Measurements from ENCODE around the gene KRT83. TPM values are rescaled to one million over a fixed set of nuclear protein-coding genes. Genes with fewer than 3 reads are reported as not detected.
"Not testable (repeated sequence)": the region's sequence is repeated elsewhere in the genome, so short reads cannot be mapped to it uniquely, and the experiment has no call there.

KRT83 gene
- polyA plus RNA-seq, 3 donors = not detected

GRCh38 chr12:52310622-52311284, 10.4 kb downstream of the KRT83 start:
- no peak for DNase-seq

DNA sequence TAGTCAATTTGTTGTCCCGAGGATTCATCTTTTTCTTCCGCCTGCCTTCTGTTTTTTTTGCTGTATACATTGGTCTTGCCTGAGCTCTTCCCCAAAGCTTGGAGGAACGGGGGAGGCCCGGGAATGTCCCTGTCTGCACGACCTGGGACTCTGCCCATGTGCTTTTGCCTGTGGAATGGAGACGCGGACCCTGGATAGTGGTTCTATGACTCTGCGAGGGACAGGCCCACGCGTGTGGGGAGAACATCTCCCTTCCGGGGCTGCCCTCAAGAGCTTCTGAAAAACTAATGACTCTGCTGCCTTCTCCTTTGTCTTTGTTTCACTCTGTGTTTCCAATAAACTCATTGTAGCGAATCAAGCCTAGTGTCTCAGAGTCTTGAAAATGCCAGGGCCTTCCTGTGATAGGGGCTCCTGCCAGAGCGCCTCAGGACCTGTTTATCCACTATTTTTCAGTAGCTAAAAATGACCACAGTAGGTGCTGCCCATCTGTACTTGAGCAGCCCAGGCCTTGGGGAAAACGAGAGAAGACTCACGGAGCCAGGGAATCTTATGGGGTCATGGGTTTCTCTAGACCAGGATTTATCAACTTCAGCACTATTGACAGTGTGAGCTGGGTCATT, 12.3 kb downstream of the KRT83 start:
- DNase-seq = no peak

DNA sequence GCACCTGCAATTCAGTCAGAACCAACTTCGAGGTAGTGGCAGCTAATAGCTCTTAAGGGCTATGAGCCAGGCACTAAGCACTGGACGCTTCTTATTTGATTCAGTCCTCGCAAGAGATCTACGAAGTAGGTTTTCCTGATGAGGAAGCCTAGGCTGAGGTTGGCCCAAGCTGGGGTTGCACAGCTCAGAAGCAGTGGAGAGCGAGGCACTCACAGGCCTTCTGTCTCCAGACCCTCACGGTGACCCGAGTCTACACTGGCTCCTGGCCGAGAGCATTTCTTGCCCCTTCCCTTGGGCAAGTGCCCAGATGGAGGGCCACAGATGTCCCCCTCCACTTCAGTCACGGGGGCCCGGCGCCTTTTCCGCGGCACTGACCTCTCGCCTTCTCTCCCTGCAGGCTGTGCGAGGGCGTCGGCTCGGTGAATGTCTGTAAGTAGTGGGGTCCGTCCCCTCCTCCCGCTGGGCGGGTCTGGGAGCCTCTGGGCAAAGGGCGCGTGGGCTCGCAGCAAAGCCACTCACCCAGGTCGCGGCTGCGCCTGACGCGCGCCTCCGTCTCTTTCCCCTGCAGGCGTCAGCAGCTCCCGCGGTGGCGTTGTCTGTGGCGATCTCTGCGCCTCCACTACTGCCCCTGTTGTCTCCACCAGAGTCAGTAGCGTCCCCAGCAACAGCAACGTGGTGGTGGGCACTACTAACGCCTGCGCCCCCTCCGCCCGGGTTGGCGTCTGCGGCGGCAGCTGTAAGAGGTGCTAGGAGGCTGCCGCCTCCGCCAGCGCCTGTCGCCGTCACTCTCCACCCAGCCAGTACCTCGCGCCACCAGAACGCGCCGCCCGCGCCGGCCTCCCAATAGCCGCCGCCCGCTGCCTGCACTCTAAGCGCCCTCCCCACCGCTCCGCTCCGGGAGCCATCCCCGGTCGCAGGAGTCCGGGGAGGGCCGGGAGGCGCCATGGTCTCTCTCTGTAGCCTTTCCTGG, 13.1 kb downstream of the KRT83 start:
- DNase-seq = peak; percentile 69

DNA sequence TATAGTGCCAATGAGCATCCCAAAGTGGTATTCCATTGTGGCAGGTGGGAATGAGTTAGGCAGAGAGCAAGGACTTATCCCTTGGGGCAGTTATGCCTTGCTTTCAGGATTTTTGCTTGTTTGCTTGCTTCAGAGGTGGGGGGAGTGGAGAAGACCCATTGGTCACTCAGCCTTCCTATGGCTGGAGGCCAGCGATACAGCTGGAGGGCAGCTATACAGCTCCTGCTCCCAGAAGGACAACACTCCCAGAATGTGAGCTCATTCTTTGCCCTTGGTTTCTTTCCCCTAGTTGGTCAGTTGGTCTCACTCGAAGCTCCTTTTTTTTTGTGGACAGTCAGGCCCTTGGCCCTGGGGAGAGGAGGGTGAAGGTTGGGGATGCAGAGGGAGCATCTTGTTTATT, 14.5 kb downstream of the KRT83 start:
- no peak for DNase-seq

DNA sequence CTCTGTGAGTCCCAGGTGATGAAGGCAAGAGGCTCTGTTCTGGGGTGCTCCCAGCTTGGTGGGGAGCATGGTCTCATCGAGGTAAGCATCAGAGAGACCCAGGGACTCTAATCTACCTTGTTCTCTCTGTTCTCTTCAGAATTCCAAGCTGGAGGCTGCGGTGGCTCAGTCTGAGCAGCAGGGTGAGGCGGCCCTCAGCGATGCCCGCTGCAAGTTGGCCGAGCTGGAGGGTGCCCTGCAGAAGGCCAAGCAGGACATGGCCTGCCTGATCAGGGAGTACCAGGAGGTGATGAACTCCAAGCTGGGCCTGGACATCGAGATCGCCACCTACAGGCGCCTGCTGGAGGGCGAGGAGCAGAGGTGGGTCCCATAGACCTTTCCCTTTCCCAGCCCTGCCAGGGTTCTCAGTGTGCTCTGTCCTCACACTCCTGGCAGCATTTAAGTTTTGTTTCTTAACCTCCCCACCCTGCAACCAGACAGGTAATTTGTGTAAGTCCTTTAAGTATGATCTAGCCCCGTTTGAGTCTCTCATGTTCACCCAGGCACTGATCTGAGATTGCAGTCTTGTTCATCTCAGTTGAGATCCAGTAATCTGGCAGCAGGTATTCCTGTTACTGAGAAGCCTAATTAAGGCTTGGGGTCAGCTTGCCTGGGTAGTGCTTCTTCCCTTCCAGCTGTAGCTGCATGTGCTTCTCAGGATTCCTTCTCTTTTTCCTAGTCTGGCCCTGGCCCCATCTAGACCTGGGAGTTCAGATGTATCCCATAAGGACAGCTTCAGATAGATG, 15.1 kb downstream of the KRT83 start:
- DNase-seq = no peak

DNA sequence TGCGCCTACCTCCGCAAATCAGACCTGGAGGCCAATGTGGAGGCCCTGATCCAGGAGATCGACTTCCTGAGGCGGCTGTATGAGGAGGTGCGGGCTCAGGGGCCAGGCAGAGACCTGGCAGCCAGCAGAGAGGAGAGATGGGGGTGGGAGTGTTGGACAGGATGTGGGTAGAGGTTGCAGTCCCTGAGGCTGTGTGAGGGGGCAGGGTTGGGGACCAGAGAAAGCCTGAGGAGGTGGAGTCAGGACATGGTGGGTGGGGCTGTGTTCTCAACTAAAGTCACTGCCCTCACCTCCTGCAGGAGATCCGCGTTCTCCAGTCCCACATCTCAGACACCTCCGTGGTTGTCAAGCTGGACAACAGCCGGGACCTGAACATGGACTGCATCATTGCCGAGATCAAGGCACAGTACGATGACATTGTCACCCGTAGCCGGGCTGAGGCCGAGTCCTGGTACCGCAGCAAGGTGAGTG, 16.2 kb downstream of the KRT83 start:
- not testable (repeated sequence) for DNase-seq

DNA sequence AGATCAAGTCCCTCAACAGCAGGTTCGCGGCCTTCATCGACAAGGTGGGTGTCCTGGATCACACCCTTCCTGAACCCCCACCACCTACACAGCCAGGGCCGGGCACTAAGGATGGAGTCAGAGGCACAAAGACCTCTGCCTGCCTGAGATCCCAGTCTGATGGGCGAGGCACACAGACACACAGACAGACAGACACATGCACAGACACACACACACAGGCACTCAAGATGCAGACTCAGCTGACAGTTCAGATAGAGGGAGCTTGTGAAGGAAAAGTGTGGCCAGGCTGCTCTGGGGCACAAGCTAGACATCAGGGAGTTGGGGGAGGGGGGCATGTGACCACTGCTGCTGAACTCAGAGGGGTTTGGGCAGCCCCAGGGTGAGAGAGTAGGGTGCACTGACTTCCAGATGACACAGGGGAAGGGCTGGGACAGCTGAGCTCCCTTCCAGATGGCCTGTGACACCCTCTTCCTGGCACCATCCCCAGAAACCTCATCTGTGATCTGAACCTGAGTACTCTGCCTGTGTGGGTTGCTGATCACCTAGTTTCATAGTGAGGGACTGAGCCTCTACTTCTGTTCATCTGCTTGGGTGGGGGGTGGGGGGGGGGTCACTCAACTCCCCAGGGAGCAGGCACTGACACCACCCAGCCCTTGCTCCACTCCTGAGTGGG, 18.8 kb downstream of the KRT83 start:
- not testable (repeated sequence) for DNase-seq

DNA sequence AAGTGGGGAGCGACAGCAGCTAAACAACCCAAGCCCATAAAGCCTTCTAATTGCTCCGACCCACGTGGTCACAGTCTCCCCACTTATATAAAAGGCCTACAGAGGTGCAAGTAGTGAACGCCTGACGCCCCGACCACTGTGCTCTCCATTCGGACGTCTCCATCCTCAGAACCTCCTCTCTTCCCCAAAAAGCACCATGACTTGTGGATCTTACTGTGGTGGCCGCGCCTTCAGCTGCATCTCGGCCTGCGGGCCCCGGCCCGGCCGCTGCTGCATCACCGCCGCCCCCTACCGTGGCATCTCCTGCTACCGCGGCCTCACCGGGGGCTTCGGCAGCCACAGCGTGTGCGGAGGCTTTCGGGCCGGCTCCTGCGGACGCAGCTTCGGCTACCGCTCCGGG, 19.5 kb downstream of the KRT83 start:
- not testable (repeated sequence) for DNase-seq

DNA sequence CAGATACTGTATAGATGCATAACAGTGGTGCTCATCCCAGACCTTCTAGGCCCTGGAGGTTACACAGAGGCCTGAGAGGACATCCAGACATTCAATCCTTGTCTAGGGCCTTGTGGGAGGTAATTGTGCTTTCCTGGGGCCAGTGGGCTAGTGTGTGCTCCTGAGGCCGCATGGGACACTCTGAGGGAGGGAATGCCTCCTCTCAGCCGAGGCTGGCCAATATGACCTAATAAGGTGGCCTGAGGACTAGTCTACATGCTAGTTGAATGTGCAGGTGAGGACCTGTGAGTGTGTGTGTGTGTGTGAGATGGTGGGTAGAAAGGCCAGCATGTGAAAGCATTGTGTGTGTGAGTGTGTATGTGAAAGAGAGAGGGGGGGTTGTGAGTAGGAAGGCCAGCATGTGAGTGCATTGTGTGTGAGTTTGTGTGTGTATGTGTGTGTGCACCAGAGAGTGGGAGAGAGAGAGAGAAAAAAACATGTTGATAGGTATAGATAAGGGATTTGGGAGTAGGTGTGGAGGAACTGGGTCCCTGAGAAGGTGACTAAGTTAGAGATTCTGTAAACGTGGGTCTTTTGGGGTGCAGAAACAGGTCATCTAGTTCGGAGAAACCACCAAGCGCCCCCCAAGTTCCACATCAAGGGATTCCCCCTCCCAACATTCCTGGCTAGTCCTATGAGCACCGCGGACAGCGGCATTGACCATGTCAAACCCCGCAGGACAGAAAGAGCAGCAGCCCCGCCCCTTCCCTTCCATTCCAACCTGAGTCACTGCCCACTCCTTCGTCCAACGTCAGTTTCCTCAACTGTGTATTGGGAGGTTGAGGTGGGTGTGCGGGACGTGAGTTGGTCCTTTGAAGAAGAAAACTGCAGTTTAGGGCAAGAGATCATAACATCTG, 20.2 kb downstream of the KRT83 start:
- DNase-seq = no peak

GRCh38 chr12:52298677-52299190, 22.5 kb downstream of the KRT83 start:
- no peak for DNase-seq

DNA sequence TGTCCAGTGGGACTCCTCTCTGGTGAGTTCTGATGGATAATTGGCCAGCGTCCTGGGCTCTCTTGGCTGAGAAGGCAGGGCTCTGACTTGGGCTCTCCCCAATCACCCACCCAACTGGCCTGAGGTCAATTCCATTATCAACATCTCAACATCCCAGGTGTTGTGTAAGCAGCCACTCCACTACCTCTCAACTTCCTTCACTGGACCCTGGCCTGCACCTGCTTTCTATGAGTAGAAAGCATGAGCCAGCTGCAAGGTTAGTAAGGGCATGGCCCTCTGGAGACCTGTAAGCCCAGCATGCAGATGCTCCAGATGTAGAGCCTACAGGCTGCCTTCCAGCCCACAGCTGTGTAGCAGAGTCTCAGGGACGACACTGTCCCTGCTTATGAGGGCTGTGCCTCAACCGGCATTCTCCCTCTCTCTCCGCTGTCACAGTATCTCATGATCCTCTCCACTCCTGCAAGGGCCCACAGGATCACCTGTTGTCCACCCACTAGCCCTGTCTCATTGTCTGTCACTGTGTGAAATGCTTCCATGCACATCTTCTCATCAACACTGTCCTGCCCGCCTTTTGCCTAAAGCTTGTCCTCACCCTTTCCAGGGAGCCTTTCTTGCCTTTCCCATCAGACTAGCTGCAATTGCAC, 24.5 kb downstream of the KRT83 start:
- DNase-seq = no peak

GRCh38 chr12:52295663-52296062, 25.5 kb downstream of the KRT83 start:
- DNase-seq = no peak

DNA sequence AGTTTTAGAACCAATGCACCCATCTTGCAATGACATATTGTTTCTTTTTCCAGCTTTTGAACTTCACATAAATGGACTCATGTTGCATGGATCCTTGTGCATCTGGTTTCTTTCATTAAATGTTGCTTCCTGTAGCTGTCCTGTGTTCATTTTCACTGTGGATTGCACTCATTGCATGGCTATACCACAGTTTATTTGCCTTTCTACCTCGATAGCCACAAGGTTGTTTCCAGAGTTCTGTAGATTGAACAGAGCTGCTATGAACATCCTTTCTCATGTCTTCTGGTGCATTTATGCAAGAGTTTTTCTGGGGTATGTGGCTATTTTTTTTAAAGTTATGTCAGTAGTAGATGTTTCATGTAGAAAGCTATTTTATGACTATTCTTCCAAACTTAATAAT, 26.4 kb downstream of the KRT83 start:
- no peak for DNase-seq

- no peak for DNase-seq
Observed at GRCh38 chr12:52293926-52294325, 27.3 kb downstream of the KRT83 start.

- no peak for DNase-seq
Observed at GRCh38 chr12:52291267-52291935, 29.8 kb downstream of the KRT83 start, which contains the start of gene KRT81. TSS of gene KRT81 (minus strand) at chr12:52291534. CDS start at chr12:52291465, 69 bp downstream.

- not testable (repeated sequence) for DNase-seq
Observed at GRCh38 chr12:52290483-52291134, 30.6 kb downstream of the KRT83 start.

DNA sequence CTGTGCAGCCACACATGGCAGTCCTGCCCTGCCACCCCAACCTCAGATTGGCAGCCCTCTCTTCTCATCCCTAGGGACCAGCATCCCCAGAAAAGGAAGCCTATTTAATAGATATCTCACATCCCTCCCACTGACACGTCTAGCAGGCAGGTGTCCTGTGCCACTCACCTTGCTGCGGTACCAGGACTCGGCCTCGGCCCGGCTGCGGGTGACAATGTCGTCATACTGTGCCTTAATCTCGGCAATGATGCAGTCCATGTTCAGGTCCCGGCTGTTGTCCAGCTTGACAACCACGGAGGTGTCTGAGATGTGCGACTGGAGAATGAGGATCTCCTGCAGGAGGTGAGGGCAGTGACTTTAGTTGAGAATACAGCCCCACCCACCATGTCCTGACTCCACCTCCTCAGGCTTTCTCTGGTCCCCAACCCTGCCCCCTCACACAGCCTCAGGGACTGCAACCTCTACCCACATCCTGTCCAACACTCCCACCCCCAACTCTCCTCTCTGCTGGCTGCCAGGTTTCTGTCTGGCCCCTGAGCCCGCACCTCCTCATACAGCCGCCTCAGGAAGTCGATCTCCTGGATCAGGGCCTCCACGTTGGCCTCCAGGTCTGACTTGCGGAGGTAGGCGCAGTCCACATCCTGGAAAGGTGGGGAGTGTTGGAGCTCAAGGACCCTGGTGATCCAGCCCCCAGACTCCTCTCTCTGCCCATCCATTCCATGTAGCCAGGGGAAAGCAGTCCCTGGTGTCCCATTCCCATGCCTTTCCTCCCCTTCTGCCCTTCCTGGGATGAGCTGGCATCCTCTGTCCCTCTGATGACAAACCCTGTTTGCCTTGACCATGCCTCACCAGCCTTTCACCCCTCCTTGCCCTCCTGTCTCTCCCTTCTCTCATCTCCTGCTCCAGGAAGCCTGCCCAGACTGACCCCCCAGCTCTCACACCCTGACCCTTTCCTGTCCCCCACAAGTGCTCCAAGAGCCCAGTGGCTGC, 33.1 kb downstream of the KRT83 start:
- DNase-seq = not testable (repeated sequence)
